Thyroid gland (tissue), 4 donors: ENCODE results near the gene PLEKHM3.

Experiments used
- POLR2A ChIP-seq, 2 donors: fragments of 450-650 bp; IDR thresholded peaks; one replicate each; pipeline ENCODE4 v1.6.1; 2017; ENCODE audit warnings: antibody characterized with exemption in 2 of 2, mild to moderate bottlenecking in 2 of 2, moderate library complexity in 1 of 2
- TF ChIP-seq, protein P1 (sequence below), 6 experiments: fragments of 200-600 bp in 3 of 6; fragments of 450-650 bp in 3 of 6; sonication (generic) in 3 of 6; IDR thresholded peaks; one replicate each; pipeline ENCODE4 v1.5.1; 2016 to 2019; ENCODE audit warnings: antibody characterized with exemption in 6 of 6, mild to moderate bottlenecking in 2 of 6, inconsistent platforms in 1 of 6, moderate library complexity in 1 of 6

DNA sequence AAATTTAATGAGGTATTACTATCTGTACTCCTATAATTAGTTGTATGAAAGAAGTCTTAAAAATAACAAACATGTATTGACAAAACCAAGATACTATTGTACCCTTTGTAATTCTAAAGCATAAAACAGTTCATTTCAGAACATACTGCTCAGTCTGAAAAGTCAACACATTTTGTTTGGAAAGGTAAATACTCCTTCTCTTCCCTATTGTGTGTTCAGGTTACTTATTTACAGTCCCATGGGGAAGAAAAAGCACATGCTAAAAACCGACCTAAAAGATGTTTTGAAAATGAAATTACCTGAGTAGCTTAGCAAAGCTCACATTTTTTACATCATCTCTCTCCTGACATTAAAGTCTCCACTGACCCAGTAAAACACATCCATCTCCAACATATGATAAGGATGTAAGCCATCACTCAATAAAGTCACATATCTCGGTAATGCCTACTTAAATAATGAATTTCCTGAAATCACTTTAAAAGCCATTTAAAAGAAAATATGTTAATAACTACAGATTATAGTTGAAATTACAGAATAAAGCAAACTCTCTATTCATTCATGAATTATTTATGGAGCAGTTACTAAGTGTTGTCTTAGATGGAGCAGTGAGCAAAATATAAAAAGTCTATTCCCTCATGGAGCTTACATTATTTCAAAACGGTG is 180.0 kb downstream of the PLEKHM3 start:
- no peak for TF ChIP-seq POLR2A (IDR thresholded peaks at IDR 0.05)
- TF ChIP-seq, protein P1, sequence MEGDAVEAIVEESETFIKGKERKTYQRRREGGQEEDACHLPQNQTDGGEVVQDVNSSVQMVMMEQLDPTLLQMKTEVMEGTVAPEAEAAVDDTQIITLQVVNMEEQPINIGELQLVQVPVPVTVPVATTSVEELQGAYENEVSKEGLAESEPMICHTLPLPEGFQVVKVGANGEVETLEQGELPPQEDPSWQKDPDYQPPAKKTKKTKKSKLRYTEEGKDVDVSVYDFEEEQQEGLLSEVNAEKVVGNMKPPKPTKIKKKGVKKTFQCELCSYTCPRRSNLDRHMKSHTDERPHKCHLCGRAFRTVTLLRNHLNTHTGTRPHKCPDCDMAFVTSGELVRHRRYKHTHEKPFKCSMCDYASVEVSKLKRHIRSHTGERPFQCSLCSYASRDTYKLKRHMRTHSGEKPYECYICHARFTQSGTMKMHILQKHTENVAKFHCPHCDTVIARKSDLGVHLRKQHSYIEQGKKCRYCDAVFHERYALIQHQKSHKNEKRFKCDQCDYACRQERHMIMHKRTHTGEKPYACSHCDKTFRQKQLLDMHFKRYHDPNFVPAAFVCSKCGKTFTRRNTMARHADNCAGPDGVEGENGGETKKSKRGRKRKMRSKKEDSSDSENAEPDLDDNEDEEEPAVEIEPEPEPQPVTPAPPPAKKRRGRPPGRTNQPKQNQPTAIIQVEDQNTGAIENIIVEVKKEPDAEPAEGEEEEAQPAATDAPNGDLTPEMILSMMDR (IDR thresholded peaks at IDR 0.05), result no peak
